HG03045 (cell line): Measurements from ENCODE around the gene WSB2.

Experiments used
- ATAC-seq: cut with Tn5 transposase; IDR thresholded peaks from one replicate; pipeline ENCODE4 v1.9.1; 2021; ENCODE audit warnings: mild to moderate bottlenecking, moderate library complexity; ENCODE audit not compliant: unreplicated experiment

WSB2 gene

GRCh38 chr12:117998719-117999118 is 62.3 kb downstream of the WSB2 start:
- ATAC-seq: no peak

DNA sequence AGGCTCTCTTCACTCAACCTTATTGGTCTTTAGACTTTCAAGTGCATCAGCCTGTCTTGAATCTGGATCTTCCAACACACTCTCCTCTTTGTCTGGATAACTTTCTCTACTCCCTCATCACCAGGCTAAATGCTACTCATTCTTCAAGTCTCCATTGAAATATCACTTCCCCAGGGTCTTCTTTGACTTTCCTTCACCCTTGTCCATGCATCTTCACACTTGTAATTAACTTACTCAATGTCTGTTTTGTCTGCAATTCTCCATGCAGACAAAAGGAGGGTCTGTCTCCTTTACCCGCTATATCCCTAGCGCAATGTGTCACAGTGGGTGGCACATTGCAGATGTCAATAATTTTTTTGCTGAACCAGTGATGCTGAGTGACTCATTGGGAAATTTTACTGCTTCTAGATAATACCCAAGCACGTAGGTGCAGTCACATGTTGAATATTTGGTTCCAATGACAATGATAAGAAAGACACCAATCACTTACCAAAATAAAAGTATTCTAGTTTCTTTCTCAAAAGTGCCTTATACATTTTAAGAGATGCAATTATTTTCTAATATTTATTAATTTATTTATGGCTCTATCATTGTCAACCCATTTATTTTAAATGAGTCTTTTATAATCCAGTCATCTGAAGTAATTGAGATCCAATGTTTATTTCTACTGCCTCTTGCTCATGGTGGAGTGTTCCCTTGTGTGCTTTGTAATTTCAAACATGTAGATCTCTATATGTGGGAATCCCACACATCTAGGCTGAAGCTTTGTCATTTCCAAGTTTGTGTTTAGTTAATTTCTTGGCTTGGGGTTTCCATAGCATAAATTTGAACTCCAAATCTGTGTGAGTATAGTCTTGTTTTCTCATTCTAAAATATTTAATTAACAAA is 66.2 kb downstream of the WSB2 start:
- ATAC-seq: no peak

DNA sequence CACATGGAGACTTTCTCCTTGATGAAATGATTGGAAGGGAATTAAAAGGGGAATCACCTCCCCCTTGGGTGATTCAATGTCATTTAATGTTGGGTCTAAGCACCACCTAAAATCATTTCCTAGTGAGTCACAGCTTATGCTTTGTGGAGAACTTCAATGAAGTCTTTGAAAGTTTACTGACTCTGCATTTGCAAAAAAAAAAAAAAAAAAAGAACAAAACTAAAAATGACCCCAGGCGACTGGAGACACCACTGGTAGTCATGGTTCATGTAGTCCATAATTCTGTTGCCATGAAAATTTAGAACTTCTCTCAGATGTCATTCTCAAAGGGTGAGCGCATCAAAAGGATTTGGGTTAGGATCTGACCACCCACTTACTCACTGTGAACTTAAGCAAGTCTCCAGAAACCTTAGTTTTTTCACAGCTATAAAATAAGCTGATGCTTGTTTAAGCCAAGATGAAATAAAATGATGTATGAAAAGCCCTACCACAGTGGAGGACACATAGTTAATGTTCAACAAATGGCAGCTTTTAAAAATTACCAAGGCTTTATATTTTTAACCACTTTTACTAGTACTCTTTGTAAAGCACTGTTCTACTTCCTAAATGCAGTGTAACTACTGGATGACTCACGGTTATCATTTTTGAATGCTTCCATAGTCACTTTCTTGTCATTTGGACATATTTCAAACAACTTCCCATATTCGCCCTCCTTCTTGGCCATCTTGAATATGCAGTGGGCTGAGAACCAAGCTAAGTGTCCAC is 74.1 kb downstream of the WSB2 start:
- ATAC-seq: no peak

GRCh38 chr12:117985182-117985581 is 75.8 kb downstream of the WSB2 start:
- no peak for ATAC-seq
